ENCODE data around the gene TRAF3.

Gene TRAF3

GRCh38 chr14:102776761-102777710 lies at the start of gene TRAF3:
TSS of gene TRAF3 (plus strand) at chr14:102777449. CDS start at chr14:102870202, 92,753 bp downstream.
- peaks cover 4% of the 10 kb centered on the region for H3K36me3 ChIP-seq (ENCODE audit: insufficient read depth, insufficient read length, low read length)
- peaks cover 9% of the 10 kb centered on the region for H3K4me1 ChIP-seq (ENCODE audit: insufficient read depth, insufficient read length)
- H3K9ac ChIP-seq (ENCODE audit: insufficient read length, low read depth) = peak within 1 kb of the TSS; percentile 81
- H3K9me3 ChIP-seq (ENCODE audit: insufficient read depth, low read length) = no peaks in the 10 kb centered on the region
- TF ChIP-seq YY1 (IDR thresholded peaks at IDR 0.05; ENCODE audit: insufficient read depth, insufficient read length) (no peak), ZNF274 (IDR thresholded peaks at IDR 0.05; ENCODE audit: low read depth, low read length) (no peak), SUZ12 (IDR thresholded peaks at IDR 0.05; ENCODE audit: extremely low read depth, insufficient read depth, insufficient read length) (no peak)
- peak within 1 kb of the TSS; percentile 53 for H3K4me3 ChIP-seq (ENCODE audit: insufficient read length, low read depth)
- peaks cover 9% of the 10 kb centered on the region for H3K27me3 ChIP-seq (ENCODE audit: insufficient read depth, insufficient read length)
- no peak for DNase-seq (ENCODE audit: low read depth, low spot score)

GRCh38 chr14:102728501-102728900 lies 48.7 kb upstream of the TRAF3 start:
- Histone ChIP-seq H3K27me3 (ENCODE audit: insufficient read depth, insufficient read length) (no peaks in the 10 kb centered on the region), H3K9me3 (ENCODE audit: insufficient read depth, low read length) (no peaks in the 10 kb centered on the region), H3K4me1 (ENCODE audit: insufficient read depth, insufficient read length) (no peaks in the 10 kb centered on the region), H3K36me3 (ENCODE audit: insufficient read depth, insufficient read length, low read length) (peaks cover 68% of the 10 kb centered on the region), H3K9ac (ENCODE audit: insufficient read length, low read depth) (no peak overlapping the region), H3K4me3 (ENCODE audit: insufficient read length, low read depth) (no peak overlapping the region)
- no peak for DNase-seq (ENCODE audit: low read depth, low spot score)
- TF ChIP-seq SUZ12 (IDR thresholded peaks at IDR 0.05; ENCODE audit: extremely low read depth, insufficient read depth, insufficient read length) = no peak
- no peak for TF ChIP-seq ZNF274 (IDR thresholded peaks at IDR 0.05; ENCODE audit: low read depth, low read length)
- no peak for TF ChIP-seq YY1 (IDR thresholded peaks at IDR 0.05; ENCODE audit: insufficient read depth, insufficient read length)

GRCh38 chr14:102729268-102729667 lies 48.0 kb upstream of the TRAF3 start:
- DNase-seq (ENCODE audit: low read depth, low spot score) = no peak

GRCh38 chr14:102729825-102730224 lies 47.4 kb upstream of the TRAF3 start:
- Histone ChIP-seq H3K4me3 (ENCODE audit: insufficient read length, low read depth) (no peak overlapping the region), H3K4me1 (ENCODE audit: insufficient read depth, insufficient read length) (no peaks in the 10 kb centered on the region), H3K27me3 (ENCODE audit: insufficient read depth, insufficient read length) (no peaks in the 10 kb centered on the region), H3K9me3 (ENCODE audit: insufficient read depth, low read length) (no peaks in the 10 kb centered on the region), H3K36me3 (ENCODE audit: insufficient read depth, insufficient read length, low read length) (peaks cover 56% of the 10 kb centered on the region), H3K9ac (ENCODE audit: insufficient read length, low read depth) (no peak overlapping the region)
- no peak for TF ChIP-seq ZNF274 (IDR thresholded peaks at IDR 0.05; ENCODE audit: low read depth, low read length)
- DNase-seq (ENCODE audit: low read depth, low spot score) = no peak

More at GRCh38 chr14:102729268-102729667, 48.0 kb upstream of the TRAF3 start:
- H3K9ac ChIP-seq (ENCODE audit: insufficient read length, low read depth) = no peak overlapping the region
- no peak overlapping the region for H3K4me3 ChIP-seq (ENCODE audit: insufficient read length, low read depth)
- no peaks in the 10 kb centered on the region for H3K4me1 ChIP-seq (ENCODE audit: insufficient read depth, insufficient read length)
- H3K36me3 ChIP-seq (ENCODE audit: insufficient read depth, insufficient read length, low read length) = peaks cover 61% of the 10 kb centered on the region
- H3K9me3 ChIP-seq (ENCODE audit: insufficient read depth, low read length) = no peaks in the 10 kb centered on the region
- no peak for TF ChIP-seq ZNF274 (IDR thresholded peaks at IDR 0.05; ENCODE audit: low read depth, low read length)
- no peak for TF ChIP-seq YY1 (IDR thresholded peaks at IDR 0.05; ENCODE audit: insufficient read depth, insufficient read length)
- TF ChIP-seq SUZ12 (IDR thresholded peaks at IDR 0.05; ENCODE audit: extremely low read depth, insufficient read depth, insufficient read length) = no peak
- H3K27me3 ChIP-seq (ENCODE audit: insufficient read depth, insufficient read length) = no peaks in the 10 kb centered on the region

GRCh38 chr14:102731101-102731870 lies 46.0 kb upstream of the TRAF3 start:
- no peak for DNase-seq (ENCODE audit: low read depth, low spot score)
- TF ChIP-seq YY1 (IDR thresholded peaks at IDR 0.05; ENCODE audit: insufficient read depth, insufficient read length) (no peak), ZNF274 (IDR thresholded peaks at IDR 0.05; ENCODE audit: low read depth, low read length) (no peak), SUZ12 (IDR thresholded peaks at IDR 0.05; ENCODE audit: extremely low read depth, insufficient read depth, insufficient read length) (no peak)

GRCh38 chr14:102731871-102732800 lies 45.1 kb upstream of the TRAF3 start:
- Histone ChIP-seq H3K27me3 (ENCODE audit: insufficient read depth, insufficient read length) (no peaks in the 10 kb centered on the region), H3K4me3 (ENCODE audit: insufficient read length, low read depth) (no peak overlapping the region), H3K9me3 (ENCODE audit: insufficient read depth, low read length) (no peaks in the 10 kb centered on the region), H3K36me3 (ENCODE audit: insufficient read depth, insufficient read length, low read length) (peaks cover 41% of the 10 kb centered on the region), H3K4me1 (ENCODE audit: insufficient read depth, insufficient read length) (no peaks in the 10 kb centered on the region), H3K9ac (ENCODE audit: insufficient read length, low read depth) (no peak overlapping the region)
- DNase-seq (ENCODE audit: low read depth, low spot score) = no peak
- no peak for TF ChIP-seq YY1 (IDR thresholded peaks at IDR 0.05; ENCODE audit: insufficient read depth, insufficient read length)
- TF ChIP-seq ZNF274 (IDR thresholded peaks at IDR 0.05; ENCODE audit: low read depth, low read length) = no peak
- TF ChIP-seq SUZ12 (IDR thresholded peaks at IDR 0.05; ENCODE audit: extremely low read depth, insufficient read depth, insufficient read length) = no peak

More at GRCh38 chr14:102731101-102731870, 46.0 kb upstream of the TRAF3 start:
- Histone ChIP-seq H3K9ac (ENCODE audit: insufficient read length, low read depth) (no peak overlapping the region), H3K36me3 (ENCODE audit: insufficient read depth, insufficient read length, low read length) (peaks cover 44% of the 10 kb centered on the region), H3K4me3 (ENCODE audit: insufficient read length, low read depth) (no peak overlapping the region), H3K4me1 (ENCODE audit: insufficient read depth, insufficient read length) (no peaks in the 10 kb centered on the region), H3K9me3 (ENCODE audit: insufficient read depth, low read length) (no peaks in the 10 kb centered on the region), H3K27me3 (ENCODE audit: insufficient read depth, insufficient read length) (no peaks in the 10 kb centered on the region)

Measured in NT2/D1 (cell line).